Activated CD4-positive, alpha-beta T cell treated with anti-CD3 and anti-CD28 coated beads for 36 hours (primary cell): ENCODE measurements around the gene HYDIN. TPM values are rescaled to one million over a fixed set of nuclear protein-coding genes. Genes with fewer than 3 reads are reported as not detected.

Experiments
- ATAC-seq: fragments of 200-7000 bp; cut with Tn5 transposase; one replicate; pipeline ENCODE4 v1.10.0; 2021; ENCODE audit warnings: mild to moderate bottlenecking, moderate library complexity
- CTCF ChIA-PET: fragments of 350-600 bp; sonication (Branson Sonifier 250); formaldehyde crosslinking; loops from one replicate; lab custom pipeline; 2021; ENCODE audit warnings: antibody characterized with exemption; lab: Charles Lee
- POLR2A ChIA-PET: fragments of 350-600 bp; sonication (Branson Sonifier 250); formaldehyde crosslinking; loops from one replicate; lab custom pipeline; 2021; ENCODE audit warnings: antibody characterized with exemption, inconsistent platforms; lab: Charles Lee
- DNase-seq: peaks from one replicate; pipeline ENCODE4 v3.0.0-alpha.2; 2020
- H3K27ac Mint-ChIP-seq: one replicate; pipeline ENCODE4 v1.8.0; 2021; ENCODE audit warnings: mixed read lengths
- H3K27me3 Mint-ChIP-seq: one replicate; pipeline ENCODE4 v1.8.0; 2021; ENCODE audit warnings: mixed read lengths
- H3K36me3 Mint-ChIP-seq: one replicate; pipeline ENCODE4 v1.8.0; 2021; ENCODE audit warnings: low read depth, mixed read lengths
- H3K4me1 Mint-ChIP-seq: one replicate; pipeline ENCODE4 v1.8.0; 2021; ENCODE audit warnings: mixed read lengths
- H3K4me3 Mint-ChIP-seq: one replicate; pipeline ENCODE4 v1.8.0; 2021; ENCODE audit warnings: mild to moderate bottlenecking, moderate library complexity, mixed read lengths
- H3K9me3 Mint-ChIP-seq: one replicate; pipeline ENCODE4 v1.8.0; 2021; ENCODE audit warnings: low read depth, mixed read lengths
- intact Hi-C, 2 experiments: fragments of 100-400 bp; cut with DNase I in 1 of 2; cut with micrococcal nuclease in 1 of 2; formaldehyde crosslinking; loops; one replicate each; pipeline versions ENCODE4 v1.14.2 to v1.15.1; 2022 to 2024; cut with DNase I, micrococcal nuclease
- total RNA-seq, 2 experiments: library from RNA; stranded (reverse); gene quantifications; one replicate each; pipeline ENCODE4 v1.2.3, GENCODE V29; 2021

The HYDIN gene
- total RNA-seq, 2 experiments from 2014 or later: 0.32 TPM; not detected in 1

- peaks cover 51% of the 10 kb centered on the region for H3K36me3 Mint-ChIP-seq
- no peaks in the 10 kb centered on the region for H3K4me1 Mint-ChIP-seq
- no peak for ATAC-seq
- ChIA-PET CTCF (interaction anchor here (0.7 to 2.4 kb wide), 2 partner anchors 8 to 9 kb away, joined by 4 to 11 read pairs; no protein-coding TSS in a partner anchor), POLR2A (no interaction called here)
- H3K27me3 Mint-ChIP-seq: no peaks in the 10 kb centered on the region
- no peaks in the 10 kb centered on the region for H3K9me3 Mint-ChIP-seq
- H3K4me3 Mint-ChIP-seq: no peak overlapping the region
- no peak for DNase-seq
- intact Hi-C loops: no loop called here
- no peak overlapping the region for H3K27ac Mint-ChIP-seq
These were observed 450.0 kb downstream of the HYDIN start for GRCh38 chr16:70780546-70780945.

GRCh38 chr16:70779361-70779760 lies 451.2 kb downstream of the HYDIN start:
- H3K27ac Mint-ChIP-seq: no peak overlapping the region
- intact Hi-C loops: no loop called here
- ChIA-PET CTCF (interaction anchor here (0.7 to 2.4 kb wide), 3 partner anchors 8 to 794 kb away, joined by 3 to 11 read pairs (median 3); no protein-coding TSS in a partner anchor), POLR2A (no interaction called here)
- H3K4me1 Mint-ChIP-seq: no peaks in the 10 kb centered on the region
- ATAC-seq: no peak
- H3K36me3 Mint-ChIP-seq: peaks cover 47% of the 10 kb centered on the region
- DNase-seq: no peak
- no peaks in the 10 kb centered on the region for H3K27me3 Mint-ChIP-seq
- no peak overlapping the region for H3K4me3 Mint-ChIP-seq
- H3K9me3 Mint-ChIP-seq: no peaks in the 10 kb centered on the region

- intact Hi-C loops: no loop called here
- DNase-seq (peak; percentile 18), ATAC-seq (no peak)
- H3K4me3 Mint-ChIP-seq: no peak overlapping the region
- POLR2A ChIA-PET: no interaction called here
- H3K4me1 Mint-ChIP-seq: no peaks in the 10 kb centered on the region
- peaks cover 43% of the 10 kb centered on the region for H3K36me3 Mint-ChIP-seq
- CTCF ChIA-PET: interaction anchor here (0.7 to 2.4 kb wide), 2 partner anchors 7 to 14 kb away, joined by 3 to 11 read pairs; no protein-coding TSS in a partner anchor
- no peaks in the 10 kb centered on the region for H3K27me3 Mint-ChIP-seq
- no peak overlapping the region for H3K27ac Mint-ChIP-seq
- no peaks in the 10 kb centered on the region for H3K9me3 Mint-ChIP-seq
These were observed 451.6 kb downstream of the HYDIN start for GRCh38 chr16:70778901-70779309.

GRCh38 chr16:70777973-70778406 lies 452.5 kb downstream of the HYDIN start:
- intact Hi-C loops: no loop called here
- Mint-ChIP-seq H3K27me3 (no peaks in the 10 kb centered on the region), H3K4me3 (no peak overlapping the region), H3K9me3 (no peaks in the 10 kb centered on the region), H3K36me3 (peaks cover 34% of the 10 kb centered on the region), H3K27ac (no peak overlapping the region), H3K4me1 (no peaks in the 10 kb centered on the region)
- no peak for ATAC-seq
- ChIA-PET CTCF (interaction anchor here (0.7 kb wide), 1 partner anchor 99 kb away, joined by 3 read pairs; no protein-coding TSS in a partner anchor), POLR2A (no interaction called here)
- DNase-seq: no peak

- no peaks in the 10 kb centered on the region for H3K27me3 Mint-ChIP-seq
- no peak overlapping the region for H3K4me3 Mint-ChIP-seq
- no peak for DNase-seq
- H3K4me1 Mint-ChIP-seq: no peaks in the 10 kb centered on the region
- no peak overlapping the region for H3K27ac Mint-ChIP-seq
- ChIA-PET POLR2A (no interaction called here), CTCF (no interaction called here)
- intact Hi-C loops: no loop called here
- H3K36me3 Mint-ChIP-seq: peaks cover 29% of the 10 kb centered on the region
- ATAC-seq: no peak
- no peaks in the 10 kb centered on the region for H3K9me3 Mint-ChIP-seq
These were observed 453.0 kb downstream of the HYDIN start for GRCh38 chr16:70777496-70777895.

GRCh38 chr16:70775399-70775798 lies 455.1 kb downstream of the HYDIN start:
- H3K4me1 Mint-ChIP-seq: no peaks in the 10 kb centered on the region
- no peaks in the 10 kb centered on the region for H3K27me3 Mint-ChIP-seq
- peaks cover 16% of the 10 kb centered on the region for H3K36me3 Mint-ChIP-seq
- H3K27ac Mint-ChIP-seq: no peak overlapping the region
- ChIA-PET POLR2A (no interaction called here), CTCF (interaction anchor here (0.5 to 1.6 kb wide), 3 partner anchors 8 to 116 kb away, joined by 3 to 8 read pairs (median 3); no protein-coding TSS in a partner anchor)
- intact Hi-C loops: no loop called here
- H3K4me3 Mint-ChIP-seq: no peak overlapping the region
- no peak for ATAC-seq
- no peaks in the 10 kb centered on the region for H3K9me3 Mint-ChIP-seq
- DNase-seq: no peak

GRCh38 chr16:70774261-70774660 lies 456.3 kb downstream of the HYDIN start:
- intact Hi-C loops: loop anchor here in 1 of 2 experiments (5.0 kb wide), 1 partner anchor 402 kb away; no protein-coding TSS in a partner anchor
- peaks cover 16% of the 10 kb centered on the region for H3K36me3 Mint-ChIP-seq
- POLR2A ChIA-PET: no interaction called here
- H3K4me3 Mint-ChIP-seq: no peak overlapping the region
- H3K27ac Mint-ChIP-seq: no peak overlapping the region
- no peaks in the 10 kb centered on the region for H3K4me1 Mint-ChIP-seq
- DNase-seq (no peak), ATAC-seq (no peak)
- no peaks in the 10 kb centered on the region for H3K9me3 Mint-ChIP-seq
- no peaks in the 10 kb centered on the region for H3K27me3 Mint-ChIP-seq
- CTCF ChIA-PET: no interaction called here

GRCh38 chr16:70772493-70772892 lies 458.0 kb downstream of the HYDIN start:
- Mint-ChIP-seq H3K9me3 (no peaks in the 10 kb centered on the region), H3K4me3 (no peak overlapping the region), H3K27ac (no peak overlapping the region), H3K4me1 (no peaks in the 10 kb centered on the region), H3K27me3 (no peaks in the 10 kb centered on the region), H3K36me3 (peaks cover 19% of the 10 kb centered on the region)
- DNase-seq (no peak), ATAC-seq (no peak)
- POLR2A ChIA-PET: no interaction called here
- CTCF ChIA-PET: interaction anchor here (1.3 to 3.1 kb wide), 6 partner anchors 12 to 92 kb away, joined by 4 to 45 read pairs (median 12); no protein-coding TSS in a partner anchor
- intact Hi-C loops: loop anchor here in 1 of 2 experiments (5.0 kb wide), 1 partner anchor 400 kb away; no protein-coding TSS in a partner anchor

GRCh38 chr16:70770626-70771552 lies 459.6 kb downstream of the HYDIN start:
- POLR2A ChIA-PET: interaction anchor here (1.1 to 1.2 kb wide), 2 partner anchors 33 to 102 kb away, joined by 4 to 6 read pairs; no protein-coding TSS in a partner anchor
- Mint-ChIP-seq H3K4me1 (no peaks in the 10 kb centered on the region), H3K4me3 (no peak overlapping the region), H3K27ac (no peak overlapping the region), H3K9me3 (no peaks in the 10 kb centered on the region), H3K27me3 (no peaks in the 10 kb centered on the region), H3K36me3 (peaks cover 19% of the 10 kb centered on the region)
- intact Hi-C loops: loop anchor here (1.0 to 5.0 kb wide), 4 partner anchors 34 to 399 kb away; no protein-coding TSS in a partner anchor
- CTCF ChIA-PET: interaction anchor here (0.5 to 3.7 kb wide), 42 partner anchors 9 to 729 kb away, joined by 3 to 45 read pairs (median 4); partner anchors contain the start of gene CALB2
- DNase-seq: peak; percentile 81
- ATAC-seq: peak; percentile 94

- CTCF ChIA-PET: interaction anchor here (0.5 to 3.7 kb wide), 22 partner anchors 11 to 729 kb away, joined by 3 to 45 read pairs (median 4); partner anchors contain the start of gene CALB2
- DNase-seq: no peak
- peaks cover 19% of the 10 kb centered on the region for H3K36me3 Mint-ChIP-seq
- intact Hi-C loops: loop anchor here (2.0 to 5.0 kb wide), 2 partner anchors 33 to 398 kb away; no protein-coding TSS in a partner anchor
- POLR2A ChIA-PET: interaction anchor here (1.1 kb wide), 1 partner anchor 102 kb away, joined by 6 read pairs; no protein-coding TSS in a partner anchor
- H3K27me3 Mint-ChIP-seq: no peaks in the 10 kb centered on the region
- no peak overlapping the region for H3K4me3 Mint-ChIP-seq
- no peaks in the 10 kb centered on the region for H3K9me3 Mint-ChIP-seq
- H3K4me1 Mint-ChIP-seq: no peaks in the 10 kb centered on the region
- ATAC-seq: no peak
- H3K27ac Mint-ChIP-seq: no peak overlapping the region
These were observed 460.3 kb downstream of the HYDIN start for GRCh38 chr16:70770291-70770625.

GRCh38 chr16:70769761-70770160 lies 460.8 kb downstream of the HYDIN start:
- DNase-seq: no peak
- no peaks in the 10 kb centered on the region for H3K4me1 Mint-ChIP-seq
- CTCF ChIA-PET: interaction anchor here (0.6 to 3.7 kb wide), 10 partner anchors 10 to 228 kb away, joined by 3 to 45 read pairs (median 6); no protein-coding TSS in a partner anchor
- H3K4me3 Mint-ChIP-seq: no peak overlapping the region
- no peak overlapping the region for H3K27ac Mint-ChIP-seq
- no peak for ATAC-seq
- H3K9me3 Mint-ChIP-seq: no peaks in the 10 kb centered on the region
- H3K27me3 Mint-ChIP-seq: no peaks in the 10 kb centered on the region
- intact Hi-C loops: loop anchor here (2.0 to 5.0 kb wide), 2 partner anchors 33 to 397 kb away; no protein-coding TSS in a partner anchor
- peaks cover 19% of the 10 kb centered on the region for H3K36me3 Mint-ChIP-seq
- POLR2A ChIA-PET: no interaction called here
